IMR-90 (cell line): Measurements from ENCODE around the gene GCK. TPM values are rescaled to one million over a fixed set of nuclear protein-coding genes. Genes with fewer than 3 reads are reported as not detected.

ENCODE experiments used
- ATAC-seq: fragments of 200-7000 bp; cut with Tn5 transposase; 2 replicates; pipeline ENCODE4 v1.9.1; 2020; ENCODE audit warnings: low read depth, mild to moderate bottlenecking, moderate library complexity
- BruUV-seq: library from RNA; stranded (reverse); fragments of 400-500 nt; replicated peaks from 2 replicates; lab custom pipeline; 2021; lab: Mats Ljungman, UMichigan
- CTCF ChIA-PET: fragments of 300-600 bp; formaldehyde crosslinking; extraction: SDS; loops from one replicate; lab custom pipeline; 2021; ENCODE audit warnings: antibody characterized with exemption; lab: Yijun Ruan, JAX
- POLR2A ChIA-PET: fragments of 300-600 bp; sonication (Branson Sonifier 250); formaldehyde crosslinking; loops from one replicate; lab custom pipeline; 2022; ENCODE audit warnings: antibody characterized with exemption; ENCODE audit not compliant: unreplicated experiment; lab: Charles Lee
- DNase-seq: peaks from one replicate; pipeline ENCODE4 v3.0.0; 2013
- H2AFZ ChIP-seq: replicated peaks from 2 replicates; pipeline ENCODE3; 2013; ENCODE audit warnings: low read length, mild to moderate bottlenecking; ENCODE audit not compliant: poor library complexity
- H2AK5ac ChIP-seq: 2 replicates; pipeline ENCODE4 v1.6.1; 2013; ENCODE audit warnings: low read depth, low read length, inconsistent platforms
- H2AK9ac ChIP-seq: replicated peaks from 2 replicates; pipeline ENCODE3; 2013; ENCODE audit warnings: mild to moderate bottlenecking, low read depth, low read length, moderate library complexity; ENCODE audit not compliant: poor library complexity
- H2BK120ac ChIP-seq: 2 replicates; pipeline ENCODE4 v1.6.1; 2013; ENCODE audit warnings: low read depth, low read length, inconsistent platforms
- H2BK15ac ChIP-seq: 3 replicates; pipeline ENCODE4 v1.6.1; 2013; ENCODE audit warnings: low read depth, low read length, inconsistent platforms
- H2BK20ac ChIP-seq: 2 replicates; pipeline ENCODE4 v1.6.1; 2013; ENCODE audit warnings: low read depth, mild to moderate bottlenecking, inconsistent platforms, low read length, moderate library complexity
- H2BK5ac ChIP-seq: 2 replicates; pipeline ENCODE4 v1.6.1; 2013; ENCODE audit warnings: mild to moderate bottlenecking, low read depth, low read length, inconsistent platforms; ENCODE audit not compliant: poor library complexity, severe bottlenecking
- H3K14ac ChIP-seq: replicated peaks from 2 replicates; pipeline ENCODE4 v1.6.1; 2013; ENCODE audit warnings: low read depth, low read length, inconsistent platforms
- H3K18ac ChIP-seq: 2 replicates; pipeline ENCODE4 v1.6.1; 2013; ENCODE audit warnings: low read depth, low read length, control low read depth
- H3K23ac ChIP-seq: 2 replicates; pipeline ENCODE4 v1.6.1; 2013; ENCODE audit warnings: low read depth, low read length, inconsistent platforms
- H3K27ac ChIP-seq: 2 replicates; pipeline ENCODE4 v1.5.1; 2013; ENCODE audit warnings: mild to moderate bottlenecking, control low read depth, low read length; ENCODE audit not compliant: insufficient read depth
- H3K27me3 ChIP-seq: 2 replicates; pipeline ENCODE4 v1.6.1; 2013; ENCODE audit warnings: low read length; ENCODE audit not compliant: control insufficient read depth, insufficient read depth
- H3K36me3 ChIP-seq: 2 replicates; pipeline ENCODE4 v1.6.1; 2013; ENCODE audit warnings: low read length, mixed read lengths; ENCODE audit not compliant: control insufficient read depth, insufficient read depth
- H3K4ac ChIP-seq: 2 replicates; pipeline ENCODE4 v1.6.1; 2013; ENCODE audit warnings: low read depth, low read length, inconsistent platforms
- H3K4me1 ChIP-seq: 2 replicates; pipeline ENCODE4 v1.6.1; 2013; ENCODE audit warnings: low read length, mixed read lengths; ENCODE audit not compliant: control insufficient read depth, insufficient read depth
- H3K4me2 ChIP-seq: 2 replicates; pipeline ENCODE4 v1.6.1; 2013; ENCODE audit warnings: low read depth, mild to moderate bottlenecking, control low read depth, low read length, moderate library complexity
- H3K4me3 ChIP-seq: 2 replicates; pipeline ENCODE4 v1.5.1; 2013; ENCODE audit warnings: low read depth, mild to moderate bottlenecking, control low read depth, low read length, moderate library complexity; ENCODE audit not compliant: insufficient read depth
- H3K56ac ChIP-seq: 2 replicates; pipeline ENCODE4 v1.6.1; 2013; ENCODE audit warnings: low read length, inconsistent platforms; ENCODE audit not compliant: insufficient read depth; ENCODE audit errors: extremely low read depth
- H3K79me1 ChIP-seq, 2 experiments: 2 replicates each; pipeline ENCODE4 v1.6.1; 2013; ENCODE audit warnings: low read length in 2 of 2, inconsistent platforms in 1 of 2, low read depth in 1 of 2
- H3K9ac ChIP-seq: 2 replicates; pipeline ENCODE4 v1.6.1; 2013; ENCODE audit warnings: low read depth, low read length, control low read depth
- H3K9me1 ChIP-seq: 2 replicates; pipeline ENCODE4 v1.6.1; 2013; ENCODE audit warnings: low read length, inconsistent platforms; ENCODE audit not compliant: insufficient read depth
- H3K9me3 ChIP-seq: 2 replicates; pipeline ENCODE4 v1.6.1; 2013; ENCODE audit warnings: low read length; ENCODE audit not compliant: control insufficient read depth, insufficient read depth
- H4K20me1 ChIP-seq: 2 replicates; pipeline ENCODE4 v1.6.1; 2013; ENCODE audit warnings: low read length, inconsistent platforms; ENCODE audit not compliant: insufficient read depth
- H4K5ac ChIP-seq: 2 replicates; pipeline ENCODE4 v1.6.1; 2013; ENCODE audit warnings: mild to moderate bottlenecking, low read depth, low read length, control low read depth
- H4K8ac ChIP-seq, 2 experiments: 2 replicates each; pipeline ENCODE4 v1.6.1; 2013; ENCODE audit warnings: low read depth in 2 of 2, low read length in 2 of 2, control low read depth in 1 of 2, inconsistent platforms in 1 of 2
- H4K91ac ChIP-seq: 2 replicates; pipeline ENCODE4 v1.6.1; 2013; ENCODE audit warnings: low read depth, low read length, inconsistent platforms; ENCODE audit not compliant: insufficient read depth
- CEBPB ChIP-seq: IDR thresholded peaks from 2 replicates; pipeline ENCODE4 v1.6.1; 2012; ENCODE audit warnings: low read depth, low read length, improper control_type of control experiment
- CHD1 ChIP-seq: IDR thresholded peaks from 2 replicates; pipeline ENCODE4 v1.6.1; 2012; ENCODE audit warnings: low read depth, low read length, improper control_type of control experiment
- CTCF ChIP-seq: conservative IDR thresholded peaks from 2 replicates; pipeline ENCODE4 v1.5.1; 2012; ENCODE audit warnings: mild to moderate bottlenecking, low read depth, low read length, improper control_type of control experiment
- MAFK ChIP-seq: IDR thresholded peaks from 2 replicates; pipeline ENCODE4 v1.6.1; 2012; ENCODE audit warnings: low read depth, low read length, improper control_type of control experiment
- MAZ ChIP-seq: IDR thresholded peaks from 2 replicates; pipeline ENCODE4 v1.6.1; 2012; ENCODE audit warnings: low read depth, mild to moderate bottlenecking, low read length, improper control_type of control experiment, moderate library complexity, borderline replicate concordance
- MXI1 ChIP-seq: IDR thresholded peaks from 2 replicates; pipeline ENCODE4 v1.6.1; 2012; ENCODE audit warnings: low read depth, mild to moderate bottlenecking, low read length, moderate library complexity, borderline replicate concordance
- NFE2L2 ChIP-seq: fragments of 150-350 bp; IDR thresholded peaks from 2 replicates; pipeline ENCODE4 v1.6.1; 2016; ENCODE audit warnings: low read depth, mild to moderate bottlenecking, low read length
- POLR2A ChIP-seq: IDR thresholded peaks from 2 replicates; pipeline ENCODE4 v1.6.1; 2012; ENCODE audit warnings: mild to moderate bottlenecking, low read depth, low read length
- RAD21 ChIP-seq: IDR thresholded peaks from 2 replicates; pipeline ENCODE4 v1.6.1; 2012; ENCODE audit warnings: low read length, improper control_type of control experiment
- RCOR1 ChIP-seq: IDR thresholded peaks from 2 replicates; pipeline ENCODE4 v1.6.1; 2012; ENCODE audit warnings: mild to moderate bottlenecking, low read length, improper control_type of control experiment; ENCODE audit not compliant: insufficient replicate concordance
- RFX5 ChIP-seq: IDR thresholded peaks from 2 replicates; pipeline ENCODE4 v1.8.0; 2012; ENCODE audit warnings: low read depth, mild to moderate bottlenecking, low read length, moderate library complexity
- SMC3 ChIP-seq: fragments of 150-350 bp; IDR thresholded peaks from 2 replicates; pipeline ENCODE4 v1.6.1; 2016; ENCODE audit warnings: low read depth, mild to moderate bottlenecking, antibody characterized with exemption, low read length, moderate library complexity
- WGBS, 2 experiments: methylation state at CpG; one replicate each; pipeline versions ENCODE4 v1.1.5 to v1.1.7; 2013; ENCODE audit warnings: missing lambda C conversion rate in 2 of 2; ENCODE audit not compliant: insufficient read length in 1 of 2; ENCODE audit errors: extremely low coverage in 2 of 2; 5-methylcytosine and 5-hydroxymethylcytosine counted together
- dilution Hi-C: fragments of 300-500 bp; cut with HindIII; formaldehyde crosslinking; loops from one replicate; pipeline ENCODE4 v1.14.3; 2018; ENCODE audit warnings: low sequenced_read_pairs; ENCODE audit not compliant: unreplicated experiment
- in situ Hi-C: fragments of 300-500 bp; cut with MboI; formaldehyde crosslinking; loops from 3 replicates; pipeline ENCODE4 v1.14.3; 2019; ENCODE audit warnings: low sequenced_read_pairs, inconsistent platforms, mixed read lengths
- intact Hi-C: fragments of 100-400 bp; cut with micrococcal nuclease; formaldehyde crosslinking; loops from 2 replicates; pipeline ENCODE4 v1.10.0; 2022
- polyA plus RNA-seq, 3 experiments: library from polyadenylated mRNA; depleted of rRNA; stranded (reverse); fragments of >200 nt; gene quantifications; 2 replicates each; pipeline ENCODE4 v1.2.3, GENCODE V29; 2012; ENCODE audit warnings: low replicate concordance in 1 of 3
- total RNA-seq: library from RNA; depleted of rRNA; stranded (reverse); fragments of >200 nt; gene quantifications from 2 replicates; pipeline ENCODE4 v1.2.3, GENCODE V29; 2012

The GCK gene
- total and polyA plus RNA-seq, 2 of the 4 experiments (the other 2 are of a cell fraction) = 0.14 to 0.18 TPM

DNA sequence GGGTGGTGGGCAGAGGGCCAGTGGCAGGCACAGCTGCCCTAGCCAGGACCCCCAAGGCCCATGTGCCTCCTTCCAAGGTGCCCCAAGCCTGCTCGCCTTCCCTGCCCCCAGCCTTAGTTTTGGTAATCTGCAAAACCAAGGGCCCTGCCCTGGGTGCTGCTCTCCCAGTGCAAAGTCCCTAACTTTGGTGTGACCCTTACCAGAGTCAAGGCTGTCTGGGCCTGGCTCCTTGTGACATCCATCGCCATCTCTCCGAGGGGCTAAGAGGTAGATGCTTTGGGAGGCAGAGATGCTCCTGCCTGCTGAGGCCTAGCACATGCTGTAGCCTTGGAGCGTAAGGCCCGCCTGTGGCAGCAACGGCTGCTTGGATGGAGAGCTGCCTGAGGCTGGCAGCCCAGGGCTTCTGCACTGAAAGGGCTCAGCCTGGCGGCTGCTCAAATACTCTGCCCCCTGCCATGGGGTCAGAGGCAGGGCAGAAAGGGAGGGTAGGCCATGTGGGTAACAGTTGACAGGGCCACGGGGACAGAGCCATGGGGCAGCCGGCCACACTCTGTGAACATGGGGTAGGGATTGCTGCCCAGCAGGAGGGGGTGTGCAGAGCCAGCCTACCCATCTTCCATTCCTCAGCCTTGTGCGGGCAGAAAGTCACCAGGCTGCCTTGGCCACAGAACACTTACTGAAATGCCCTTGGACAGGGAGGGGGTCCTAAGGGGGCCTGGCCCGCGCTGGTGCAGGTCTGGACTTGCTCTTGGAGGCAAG, 30.2 kb downstream of the GCK start:
- dilution Hi-C loops (no loop called here), intact Hi-C loops (no loop called here), in situ Hi-C loops (no loop called here)
- no peaks in the 10 kb centered on the region for H3K79me1 ChIP-seq
- H2AK5ac ChIP-seq = no peak overlapping the region
- H4K5ac ChIP-seq = no peak overlapping the region
- H2AK9ac ChIP-seq = no peak overlapping the region
- no peak overlapping the region for H2BK20ac ChIP-seq
- H2BK120ac ChIP-seq = no peak overlapping the region
- peak overlapping the region; percentile 8 for H2AFZ ChIP-seq
- DNase-seq (no peak), ATAC-seq (no peak)
- no peak overlapping the region for H3K27ac ChIP-seq
- H3K9me3 ChIP-seq = no peaks in the 10 kb centered on the region
- peaks cover 7% of the 10 kb centered on the region; the same call in 1 of the 2 replicates for H3K9me1 ChIP-seq
- ChIA-PET POLR2A (no interaction called here), CTCF (no interaction called here)
- no peak overlapping the region for H3K9ac ChIP-seq
- H2BK5ac ChIP-seq = no peak overlapping the region
- no peak overlapping the region for H4K91ac ChIP-seq
- H3K4me3 ChIP-seq = no peak overlapping the region
- no peaks in the 10 kb centered on the region for H4K20me1 ChIP-seq
- H3K4me1 ChIP-seq = peaks cover 8% of the 10 kb centered on the region
- no peak overlapping the region for H2BK15ac ChIP-seq
- peaks cover 6% of the 10 kb centered on the region; the same call in 1 of the 2 replicates for H3K27me3 ChIP-seq
- TF ChIP-seq NFE2L2 (no peak), CTCF (no peak), CHD1 (no peak), MAFK (no peak), SMC3 (no peak), MAZ (no peak), MXI1 (no peak), POLR2A (no peak), RCOR1 (no peak), RFX5 (no peak), RAD21 (no peak), CEBPB (no peak)
- BruUV-seq = no TSS peak
- no peak overlapping the region for H3K56ac ChIP-seq
- no peak overlapping the region for H3K4ac ChIP-seq
- H3K18ac ChIP-seq = no peak overlapping the region
- H3K36me3 ChIP-seq = no peaks in the 10 kb centered on the region
- no peak overlapping the region for H3K14ac ChIP-seq
- H3K4me2 ChIP-seq = no peak overlapping the region
- H4K8ac ChIP-seq = no peak overlapping the region
- no peak overlapping the region for H3K23ac ChIP-seq
- WGBS, 2 experiments = 88% methylated on average over 5 of the region's 12 CpGs; no CpG with 5 or more reads in 1 of the 2 experiments
